Measurements from ENCODE around the gene NXN.

NXN gene

GRCh38 chr17:1021147-1021546 is 41.6 kb upstream of the NXN start:
- no peak for TF ChIP-seq CTCF (IDR thresholded peaks at IDR 0.05; ENCODE audit: low read depth, low read length)
- H3K4me3 ChIP-seq (ENCODE audit: low read depth, low read length), result no peak overlapping the region

- no peak overlapping the region for H3K4me3 ChIP-seq (ENCODE audit: low read depth, low read length)
- no peak for TF ChIP-seq CTCF (IDR thresholded peaks at IDR 0.05; ENCODE audit: low read depth, low read length)
These were observed 39.9 kb upstream of the NXN start for GRCh38 chr17:1019451-1019850.

GRCh38 chr17:1018547-1018946 is 39.0 kb upstream of the NXN start:
- TF ChIP-seq CTCF (IDR thresholded peaks at IDR 0.05; ENCODE audit: low read depth, low read length), result no peak
- no peak overlapping the region for H3K4me3 ChIP-seq (ENCODE audit: low read depth, low read length)

GRCh38 chr17:1013729-1014090 is 34.1 kb upstream of the NXN start:
- no peak for TF ChIP-seq CTCF (IDR thresholded peaks at IDR 0.05; ENCODE audit: low read depth, low read length)
- H3K4me3 ChIP-seq (ENCODE audit: low read depth, low read length), result no peak overlapping the region

- no peak overlapping the region for H3K4me3 ChIP-seq (ENCODE audit: low read depth, low read length)
- no peak for TF ChIP-seq CTCF (IDR thresholded peaks at IDR 0.05; ENCODE audit: low read depth, low read length)
These were observed 33.5 kb upstream of the NXN start for GRCh38 chr17:1012823-1013728.

- no peak overlapping the region for H3K4me3 ChIP-seq (ENCODE audit: low read depth, low read length)
- TF ChIP-seq CTCF (IDR thresholded peaks at IDR 0.05; ENCODE audit: low read depth, low read length), result no peak
These were observed 32.5 kb upstream of the NXN start for GRCh38 chr17:1011760-1012735.

All from WI38 (cell line).